Endothelial cell of umbilical vein (primary cell): ENCODE data around the gene CRHR1. TPM values are rescaled to one million over a fixed set of nuclear protein-coding genes. Genes with fewer than 3 reads are reported as not detected.

Experiments
- BruUV-seq: library from RNA; stranded (reverse); fragments of 400-500 nt; replicated peaks from 2 replicates; lab custom pipeline; 2021; lab: Mats Ljungman, UMichigan
- CTCF ChIA-PET: fragments of 300-600, 350-600 bp; sonication (Branson Sonifier 250); formaldehyde crosslinking; loops from one replicate; lab custom pipeline; 2021; ENCODE audit warnings: antibody characterized with exemption, inconsistent platforms; lab: Charles Lee
- POLR2A ChIA-PET: fragments of 300-600, 350-600 bp; sonication (Branson Sonifier 250); formaldehyde crosslinking; loops from one replicate; lab custom pipeline; 2021; ENCODE audit warnings: antibody characterized with exemption, inconsistent platforms; lab: Charles Lee
- DNase-seq: peaks from one replicate; pipeline ENCODE4 v3.0.0-alpha.2; 2011; ENCODE audit warnings: low read depth, low spot score
- FAIRE-seq: peaks from 2 replicates; lab custom pipeline; 2011; peaks lifted over from hg19 to GRCh38; lab: Jason Lieb, UNC
- H2AFZ ChIP-seq: 2 replicates; pipeline ENCODE4 v1.6.0; 2012; ENCODE audit warnings: low read depth, low read length, control low read depth, inconsistent platforms
- H3K27ac ChIP-seq: 2 replicates; pipeline ENCODE4 v1.5.1; 2011; ENCODE audit warnings: low read depth, mild to moderate bottlenecking, control low read depth, low read length, moderate library complexity; ENCODE audit not compliant: insufficient read depth
- H3K27me3 ChIP-seq, 2 experiments: 2 replicates each; pipeline versions ENCODE4 v1.6.0 to v1.6.1; 2011; ENCODE audit warnings: low read length in 2 of 2, mixed read lengths in 1 of 2; ENCODE audit not compliant: control insufficient read depth in 2 of 2, insufficient read depth in 2 of 2
- H3K36me3 ChIP-seq, 2 experiments: 2 replicates in 1 of 2; 3 replicates in 1 of 2; pipeline ENCODE4 v1.5.1; 2011; ENCODE audit warnings: low read length in 2 of 2, mild to moderate bottlenecking in 1 of 2, moderate library complexity in 1 of 2; ENCODE audit not compliant: control insufficient read depth in 2 of 2, insufficient read depth in 2 of 2; ENCODE audit errors: extremely low read depth in 1 of 2
- H3K4me1 ChIP-seq: 3 replicates; pipeline ENCODE4 v1.5.1; 2011; ENCODE audit warnings: mild to moderate bottlenecking, low read length; ENCODE audit not compliant: control insufficient read depth, insufficient read depth; ENCODE audit errors: extremely low read depth
- H3K4me2 ChIP-seq: 2 replicates; pipeline ENCODE4 v1.6.1; 2011; ENCODE audit warnings: low read length, control low read depth, mixed read lengths; ENCODE audit not compliant: insufficient read depth
- H3K4me3 ChIP-seq, 3 experiments: fragments of 200-600 bp in 1 of 3; sonication (generic), shearing (Covaris generic) in 1 of 3; replicated peaks in 1 of 3; 2 replicates each; pipeline ENCODE4 v1.5.1; 2011 to 2016; ENCODE audit warnings: control low read depth in 3 of 3, low read length in 3 of 3, mild to moderate bottlenecking in 2 of 3, inconsistent platforms in 1 of 3, low read depth in 1 of 3, moderate library complexity in 1 of 3; ENCODE audit not compliant: insufficient read depth in 1 of 3
- H3K79me2 ChIP-seq: 2 replicates; pipeline ENCODE4 v1.6.0; 2012; ENCODE audit warnings: low read length, inconsistent platforms; ENCODE audit not compliant: control insufficient read depth, insufficient read depth
- H3K9ac ChIP-seq: replicated peaks from 2 replicates; pipeline ENCODE3; 2011; ENCODE audit warnings: low read length, control low read depth; ENCODE audit not compliant: insufficient read depth; ENCODE audit errors: extremely low read depth
- H3K9me1 ChIP-seq: replicated peaks from 3 replicates; pipeline ENCODE4 v1.6.0; 2011; ENCODE audit warnings: mild to moderate bottlenecking, low read length; ENCODE audit not compliant: control insufficient read depth, insufficient read depth; ENCODE audit errors: extremely low read depth
- H3K9me3 ChIP-seq: replicated peaks from 2 replicates; pipeline ENCODE4 v1.5.1; 2012; ENCODE audit warnings: low read length, inconsistent platforms; ENCODE audit not compliant: control insufficient read depth, insufficient read depth
- H4K20me1 ChIP-seq: replicated peaks from 2 replicates; pipeline ENCODE3; 2011; ENCODE audit warnings: mild to moderate bottlenecking, low read length; ENCODE audit not compliant: control insufficient read depth, insufficient read depth; ENCODE audit errors: extremely low read depth
- CTCF ChIP-seq, 2 donors: IDR thresholded peaks; 1 replicate in 1 of 2; 2 replicates in 1 of 2; pipeline ENCODE4 v1.5.1; 2011; ENCODE audit warnings: low read length in 2 of 2, mild to moderate bottlenecking in 2 of 2, moderate library complexity in 2 of 2, control low read depth in 1 of 2, inconsistent platforms in 1 of 2, low read depth in 1 of 2; ENCODE audit not compliant: insufficient read depth in 1 of 2; ENCODE audit errors: extremely low read depth in 1 of 2
- EZH2 ChIP-seq: IDR thresholded peaks from 2 replicates; pipeline ENCODE4 v1.6.1; 2012; ENCODE audit warnings: borderline replicate concordance, low read depth, mild to moderate bottlenecking, moderate library complexity, low read length, inconsistent platforms; ENCODE audit not compliant: severe bottlenecking
- FOS ChIP-seq: IDR thresholded peaks from 2 replicates; pipeline ENCODE4 v1.6.1; 2011; ENCODE audit warnings: mild to moderate bottlenecking, low read length, moderate library complexity, borderline replicate concordance; ENCODE audit not compliant: insufficient read depth
- GATA2 ChIP-seq: IDR thresholded peaks from 2 replicates; pipeline ENCODE4 v1.7.0; 2011; ENCODE audit warnings: low read depth, mild to moderate bottlenecking, moderate library complexity, mixed read lengths, low read length; ENCODE audit not compliant: insufficient read length, insufficient read depth
- JUN ChIP-seq: IDR thresholded peaks from 2 replicates; pipeline ENCODE4 v1.6.1; 2011; ENCODE audit warnings: borderline replicate concordance, low read depth; ENCODE audit not compliant: insufficient read length, insufficient read depth
- MYC ChIP-seq: IDR thresholded peaks from one replicate; pipeline ENCODE4 v1.6.1; 2011; ENCODE audit warnings: mild to moderate bottlenecking, low read depth, low read length
- POLR2A ChIP-seq: IDR thresholded peaks from 2 replicates; pipeline ENCODE4 v1.6.1; 2012; ENCODE audit warnings: low read depth, mild to moderate bottlenecking, control low read depth, low read length
- POLR2AphosphoS5 ChIP-seq: IDR thresholded peaks from 2 replicates; pipeline ENCODE4 v1.6.1; 2012; ENCODE audit warnings: low read depth, mild to moderate bottlenecking, control low read depth, low read length, moderate library complexity; ENCODE audit not compliant: insufficient read depth
- dilution Hi-C: fragments of 300-500 bp; cut with MboI; formaldehyde crosslinking; loops from one replicate; pipeline ENCODE4 v1.15.0; 2019; ENCODE audit warnings: low sequenced_read_pairs; ENCODE audit not compliant: extremely low pct_ligation_motif_present
- intact Hi-C: fragments of 100-400 bp; cut with micrococcal nuclease; formaldehyde crosslinking; loops from one replicate; pipeline ENCODE4 v1.10.0; 2022
- polyA plus RNA-seq, 4 experiments: library from polyadenylated mRNA; depleted of rRNA in 3 of 4; stranded (reverse) in 3 of 4; unstranded in 1 of 4; fragments of >200 nt; gene quantifications; 2 replicates each; pipeline versions ENCODE4 v1.2.1 to v1.2.3, GENCODE V29; 2011 to 2012; ENCODE audit warnings: missing spikeins in 1 of 4
- total RNA-seq: library from RNA; stranded (reverse); gene quantifications from 2 replicates; pipeline ENCODE4 v1.2.3, GENCODE V29; 2021
- TF ChIP-seq, protein P1 (sequence below): IDR thresholded peaks from 2 replicates; pipeline ENCODE4 v1.6.1; 2011; ENCODE audit not compliant: insufficient read depth, insufficient read length

Gene CRHR1
- total and polyA plus RNA-seq, 2 donors (not counting 3 experiments of a cell fraction or from before 2014, with no cell fraction given), result not detected

GRCh38 chr17:45749831-45750335 lies 34.2 kb upstream of the CRHR1 start:
- Histone ChIP-seq H3K4me2 (no peak overlapping the region), H4K20me1 (no peaks in the 10 kb centered on the region), H3K27ac (no peak overlapping the region), H3K9me3 (no peaks in the 10 kb centered on the region), H3K9ac (no peak overlapping the region), H3K36me3 (no peaks in the 10 kb centered on the region), H3K9me1 (no peaks in the 10 kb centered on the region), H2AFZ (no peak overlapping the region), H3K79me2 (no peaks in the 10 kb centered on the region), H3K4me1 (no peaks in the 10 kb centered on the region), H3K27me3 (peaks cover 0 to 2% of the 10 kb centered on the region in 2 experiments), H3K4me3 (no peak overlapping the region)
- dilution Hi-C loops, result no loop called here
- no peak for FAIRE-seq
- DNase-seq, result no peak
- TF ChIP-seq, protein P1, sequence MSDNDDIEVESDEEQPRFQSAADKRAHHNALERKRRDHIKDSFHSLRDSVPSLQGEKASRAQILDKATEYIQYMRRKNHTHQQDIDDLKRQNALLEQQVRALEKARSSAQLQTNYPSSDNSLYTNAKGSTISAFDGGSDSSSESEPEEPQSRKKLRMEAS, result no peak
- TF ChIP-seq CTCF (IDR thresholded peaks at IDR 0.05; ENCODE audit: extremely low read depth in 1 of 2, insufficient read depth in 1 of 2, low read depth in 1 of 2, low read length in 2 of 2) (no peak), MYC (no peak), EZH2 (no peak), FOS (no peak), GATA2 (no peak), POLR2AphosphoS5 (no peak), JUN (no peak), POLR2A (no peak)
- no TSS peak for BruUV-seq
- POLR2A ChIA-PET, result no interaction called here
- intact Hi-C loops, result no loop called here
- CTCF ChIA-PET, result interaction anchor here (0.7 kb wide), 1 partner anchor 28 kb away, joined by 3 read pairs; no protein-coding TSS in a partner anchor
